DOHH2 (cell line): Measurements from ENCODE around the gene SRGAP1.

Experiments used
- H3F3A ChIP-seq: fragments of 200-600 bp; sonication (generic), shearing (Covaris generic); 2 replicates; pipeline ENCODE4 v1.6.0; 2016; ENCODE audit warnings: antibody characterized with exemption, mild to moderate bottlenecking; ENCODE audit not compliant: control insufficient read depth, insufficient read depth
- H3K27ac ChIP-seq: fragments of 200-600 bp; sonication (generic); 2 replicates; pipeline ENCODE4 v1.5.1; 2014; ENCODE audit warnings: low read depth, mild to moderate bottlenecking, low read length, moderate library complexity
- H3K27me3 ChIP-seq: fragments of 200-600 bp; sonication (generic); 2 replicates; pipeline ENCODE4 v1.6.1; 2014; ENCODE audit warnings: mild to moderate bottlenecking, low read length, mixed read lengths; ENCODE audit not compliant: control insufficient read depth
- H3K36me3 ChIP-seq: fragments of 200-600 bp; sonication (generic); 2 replicates; pipeline ENCODE4 v1.6.1; 2014; ENCODE audit warnings: mild to moderate bottlenecking, low read length, moderate library complexity, mixed read lengths; ENCODE audit not compliant: control insufficient read depth
- H3K4me1 ChIP-seq: fragments of 200-600 bp; sonication (generic); 2 replicates; pipeline ENCODE4 v1.6.1; 2014; ENCODE audit warnings: mild to moderate bottlenecking, low read length, mixed read lengths; ENCODE audit not compliant: control insufficient read depth
- H3K4me2 ChIP-seq: fragments of 200-600 bp; sonication (generic); 2 replicates; pipeline ENCODE4 v1.6.0; 2014; ENCODE audit warnings: mild to moderate bottlenecking, low read length, moderate library complexity
- H3K4me3 ChIP-seq: fragments of 200-600 bp; sonication (generic); 2 replicates; pipeline ENCODE4 v1.5.1; 2014; ENCODE audit warnings: mild to moderate bottlenecking, low read length, mixed read lengths
- H3K79me2 ChIP-seq: fragments of 200-600 bp; sonication (generic); 2 replicates; pipeline ENCODE4 v1.6.1; 2014; ENCODE audit warnings: mild to moderate bottlenecking, low read length, mixed read lengths; ENCODE audit not compliant: control insufficient read depth
- H3K9me2 ChIP-seq: fragments of 200-600 bp; sonication (generic); replicated peaks from 2 replicates; pipeline ENCODE4 v1.6.1; 2014; ENCODE audit warnings: mild to moderate bottlenecking, low read length, mixed read lengths; ENCODE audit not compliant: control insufficient read depth
- H3K9me3 ChIP-seq: fragments of 200-600 bp; sonication (generic); 2 replicates; pipeline ENCODE4 v1.6.1; 2014; ENCODE audit warnings: antibody characterized with exemption, low read length, mixed read lengths; ENCODE audit not compliant: control insufficient read depth, insufficient read depth
- H4K20me1 ChIP-seq: fragments of 200-600 bp; sonication (generic); 2 replicates; pipeline ENCODE4 v1.6.0; 2014; ENCODE audit warnings: low read depth, mild to moderate bottlenecking, antibody characterized with exemption, low read length, moderate library complexity; ENCODE audit not compliant: control insufficient read depth, insufficient read depth
- EZH2phosphoT487 ChIP-seq: fragments of 200-600 bp; sonication (generic); IDR thresholded peaks from 2 replicates; pipeline ENCODE4 v1.6.1; 2017; ENCODE audit warnings: borderline replicate concordance, mild to moderate bottlenecking, antibody characterized with exemption, low read length, moderate library complexity, mixed read lengths
- TF ChIP-seq, protein P1 (sequence below): fragments of 200-600 bp; sonication (generic); IDR thresholded peaks from one replicate; pipeline ENCODE4 v1.5.1; 2014; ENCODE audit warnings: antibody characterized with exemption, mild to moderate bottlenecking, low read depth, low read length; ENCODE audit not compliant: poor library complexity, severe bottlenecking

Gene SRGAP1

DNA sequence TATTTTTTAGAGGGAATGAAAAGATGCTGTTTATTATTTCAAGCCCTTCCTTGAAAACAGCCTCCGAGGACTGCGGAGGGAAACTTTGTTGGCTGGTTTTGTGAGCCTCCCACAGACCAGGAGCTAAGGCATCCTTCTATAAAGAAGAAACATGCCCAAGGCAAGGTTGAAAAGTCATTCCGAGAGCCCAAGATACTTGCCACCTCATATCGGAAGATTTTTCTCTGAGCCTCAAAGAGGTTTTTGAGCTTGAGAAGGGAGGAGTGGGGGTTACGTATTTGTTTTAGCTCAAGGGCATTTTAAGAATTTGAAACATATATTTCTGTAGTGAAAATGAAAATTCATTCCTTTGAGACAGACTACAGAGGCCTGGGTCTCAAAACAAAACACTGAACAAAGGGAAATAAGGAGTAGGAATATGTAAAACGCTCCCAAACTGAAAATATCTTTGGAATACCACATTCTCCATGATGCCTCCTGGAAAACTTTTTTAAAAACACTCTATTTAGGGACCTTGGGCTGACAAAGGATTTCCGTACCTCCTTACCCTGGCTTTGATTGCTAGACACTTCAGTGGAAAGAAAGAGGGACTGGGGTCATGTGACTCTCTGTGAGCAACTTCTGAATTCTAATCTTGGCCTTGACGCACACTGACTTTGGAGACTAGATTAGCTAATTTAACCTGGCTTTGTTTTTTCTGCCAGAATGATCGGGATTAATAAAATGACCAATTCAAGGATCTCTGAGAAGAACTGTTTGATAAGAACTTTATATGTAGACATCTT is 180.9 kb downstream of the SRGAP1 start:
- H3K79me2 ChIP-seq: no peaks in the 10 kb centered on the region

DNA sequence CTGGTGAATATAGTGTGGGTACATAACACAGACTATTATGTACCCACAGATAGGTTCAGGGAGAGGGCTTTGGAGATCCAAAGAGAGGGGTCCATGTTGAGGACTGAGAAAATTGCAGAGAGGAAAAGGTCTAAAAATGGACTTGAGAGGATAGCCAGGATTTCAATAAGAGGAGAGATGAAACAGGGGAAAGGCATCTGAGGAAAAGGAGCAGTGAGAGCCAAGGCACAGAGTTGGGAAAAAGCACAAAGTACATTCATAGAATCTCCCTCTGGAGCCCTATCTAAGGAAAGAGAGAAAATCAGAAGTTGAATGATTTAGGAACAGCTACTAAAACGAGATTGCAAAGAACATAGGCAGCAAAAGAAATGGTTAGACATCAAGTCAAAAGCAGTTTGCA is 182.8 kb downstream of the SRGAP1 start:
- Histone ChIP-seq H3K27me3 (no peaks in the 10 kb centered on the region), H3K4me2 (no peak overlapping the region), H3F3A (no peaks in the 10 kb centered on the region), H3K27ac (no peak overlapping the region), H3K9me3 (no peaks in the 10 kb centered on the region; the same call in 1 of the 2 replicates), H3K36me3 (no peaks in the 10 kb centered on the region), H3K79me2 (no peaks in the 10 kb centered on the region), H3K9me2 (no peaks in the 10 kb centered on the region), H3K4me1 (no peaks in the 10 kb centered on the region), H3K4me3 (no peak overlapping the region), H4K20me1 (no peaks in the 10 kb centered on the region)
- TF ChIP-seq, protein P1, sequence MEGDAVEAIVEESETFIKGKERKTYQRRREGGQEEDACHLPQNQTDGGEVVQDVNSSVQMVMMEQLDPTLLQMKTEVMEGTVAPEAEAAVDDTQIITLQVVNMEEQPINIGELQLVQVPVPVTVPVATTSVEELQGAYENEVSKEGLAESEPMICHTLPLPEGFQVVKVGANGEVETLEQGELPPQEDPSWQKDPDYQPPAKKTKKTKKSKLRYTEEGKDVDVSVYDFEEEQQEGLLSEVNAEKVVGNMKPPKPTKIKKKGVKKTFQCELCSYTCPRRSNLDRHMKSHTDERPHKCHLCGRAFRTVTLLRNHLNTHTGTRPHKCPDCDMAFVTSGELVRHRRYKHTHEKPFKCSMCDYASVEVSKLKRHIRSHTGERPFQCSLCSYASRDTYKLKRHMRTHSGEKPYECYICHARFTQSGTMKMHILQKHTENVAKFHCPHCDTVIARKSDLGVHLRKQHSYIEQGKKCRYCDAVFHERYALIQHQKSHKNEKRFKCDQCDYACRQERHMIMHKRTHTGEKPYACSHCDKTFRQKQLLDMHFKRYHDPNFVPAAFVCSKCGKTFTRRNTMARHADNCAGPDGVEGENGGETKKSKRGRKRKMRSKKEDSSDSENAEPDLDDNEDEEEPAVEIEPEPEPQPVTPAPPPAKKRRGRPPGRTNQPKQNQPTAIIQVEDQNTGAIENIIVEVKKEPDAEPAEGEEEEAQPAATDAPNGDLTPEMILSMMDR: no peak
- no peak for TF ChIP-seq EZH2phosphoT487

More for the DNA sequence above, 180.9 kb downstream of the SRGAP1 start:
- Histone ChIP-seq H3K36me3 (no peaks in the 10 kb centered on the region), H3K27me3 (no peaks in the 10 kb centered on the region), H3K4me1 (no peaks in the 10 kb centered on the region), H3K4me3 (no peak overlapping the region), H3K9me2 (no peaks in the 10 kb centered on the region), H3K27ac (no peak overlapping the region), H4K20me1 (no peaks in the 10 kb centered on the region), H3K9me3 (no peaks in the 10 kb centered on the region), H3K4me2 (no peak overlapping the region), H3F3A (no peaks in the 10 kb centered on the region)
- TF ChIP-seq, protein P1: no peak
- no peak for TF ChIP-seq EZH2phosphoT487

DNA sequence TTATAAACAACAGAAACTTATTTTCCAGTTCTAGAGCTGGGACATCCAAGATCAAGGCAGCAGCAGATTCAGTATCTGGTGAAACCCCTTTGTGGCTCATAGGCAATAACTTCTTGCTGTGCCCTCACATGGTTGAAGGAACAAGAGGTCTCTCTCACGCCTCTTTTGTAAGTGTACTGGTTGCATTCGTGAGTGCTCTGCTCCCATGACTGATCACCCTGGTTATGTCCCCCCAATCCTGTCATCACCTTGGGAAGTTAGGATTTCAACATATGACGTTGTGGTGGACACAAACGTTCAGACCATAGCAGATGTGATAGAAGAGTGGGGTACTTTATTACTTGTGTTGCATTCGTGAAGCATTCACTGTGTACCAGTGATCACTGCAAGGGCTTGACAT is 184.0 kb downstream of the SRGAP1 start:
- Histone ChIP-seq H3K79me2 (no peaks in the 10 kb centered on the region), H3K36me3 (no peaks in the 10 kb centered on the region), H3K27ac (no peak overlapping the region), H3K27me3 (no peaks in the 10 kb centered on the region), H3K4me3 (no peak overlapping the region), H3K4me2 (no peak overlapping the region), H3K9me3 (no peaks in the 10 kb centered on the region; the same call in 1 of the 2 replicates), H3K9me2 (no peaks in the 10 kb centered on the region), H4K20me1 (no peaks in the 10 kb centered on the region), H3F3A (no peaks in the 10 kb centered on the region), H3K4me1 (no peaks in the 10 kb centered on the region)
- TF ChIP-seq EZH2phosphoT487: no peak
- TF ChIP-seq, protein P1: no peak
